HFFc6 (cell line): ENCODE measurements around the gene KIF3C. TPM values are rescaled to one million over a fixed set of nuclear protein-coding genes. Genes with fewer than 3 reads are reported as not detected.

ENCODE experiments used
- DNase-seq: peaks from one replicate; pipeline ENCODE4 v3.0.0-alpha.2; 2018
- H3K27ac Mint-ChIP-seq: 2 replicates; pipeline ENCODE4 v1.8.0; 2020; ENCODE audit warnings: mild to moderate bottlenecking, mixed read lengths
- H3K27me3 Mint-ChIP-seq: 2 replicates; pipeline ENCODE4 v1.8.0; 2021; ENCODE audit warnings: mild to moderate bottlenecking, moderate library complexity, mixed read lengths; ENCODE audit not compliant: insufficient read depth
- H3K36me3 Mint-ChIP-seq: 2 replicates; pipeline ENCODE4 v1.8.0; 2021; ENCODE audit warnings: low read depth, mixed read lengths
- H3K4me1 Mint-ChIP-seq: 2 replicates; pipeline ENCODE4 v1.8.0; 2020; ENCODE audit warnings: low read depth, mixed read lengths
- H3K4me3 Mint-ChIP-seq: 2 replicates; pipeline ENCODE4 v1.8.0; 2020; ENCODE audit warnings: mild to moderate bottlenecking, moderate library complexity, mixed read lengths
- H3K9me3 Mint-ChIP-seq: 2 replicates; pipeline ENCODE4 v1.8.0; 2020; ENCODE audit warnings: mild to moderate bottlenecking, mixed read lengths
- total RNA-seq, 6 experiments: library from RNA; stranded (reverse); fragmentation: NEBNext Ultra II Directional; extraction: Animal tissue kit (Norgen Biotek cat#: 25700); gene quantifications; 2 replicates in 1 of 6; 3 replicates in 5 of 6; pipeline ENCODE4 v1.2.3, GENCODE V29; 2021
- TF ChIP-seq, protein P1 (sequence below): fragments of 200-600 bp; sonication (generic); IDR thresholded peaks from 2 replicates; pipeline ENCODE4 v1.5.0; 2021; ENCODE audit warnings: antibody characterized with exemption, mild to moderate bottlenecking

KIF3C gene
- total RNA-seq, 6 experiments from 2014 or later: 18.0 to 21.1 (median 19.7) TPM

DNA sequence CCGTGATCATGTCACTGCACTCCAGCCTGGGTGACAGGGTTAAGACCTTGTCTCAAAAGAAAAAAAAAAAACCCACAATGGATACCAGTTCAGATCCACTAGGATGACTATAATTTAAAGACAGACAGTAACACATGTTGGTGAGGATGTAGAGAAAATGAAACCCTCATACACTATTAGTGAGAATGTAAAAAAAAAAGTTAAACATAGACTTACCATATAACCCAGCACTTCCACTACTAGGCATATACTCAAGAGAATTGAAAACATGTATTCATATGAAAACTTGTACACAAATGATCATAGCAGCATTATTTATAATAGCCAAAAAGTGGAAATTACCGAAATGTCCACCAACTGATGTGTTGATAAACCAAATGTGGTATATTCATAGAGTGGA lies 48.7 kb downstream of the KIF3C start:
- Mint-ChIP-seq H3K27me3 (no peaks in the 10 kb centered on the region; the same call in 1 of the 2 replicates), H3K27ac (no peak overlapping the region)

DNA sequence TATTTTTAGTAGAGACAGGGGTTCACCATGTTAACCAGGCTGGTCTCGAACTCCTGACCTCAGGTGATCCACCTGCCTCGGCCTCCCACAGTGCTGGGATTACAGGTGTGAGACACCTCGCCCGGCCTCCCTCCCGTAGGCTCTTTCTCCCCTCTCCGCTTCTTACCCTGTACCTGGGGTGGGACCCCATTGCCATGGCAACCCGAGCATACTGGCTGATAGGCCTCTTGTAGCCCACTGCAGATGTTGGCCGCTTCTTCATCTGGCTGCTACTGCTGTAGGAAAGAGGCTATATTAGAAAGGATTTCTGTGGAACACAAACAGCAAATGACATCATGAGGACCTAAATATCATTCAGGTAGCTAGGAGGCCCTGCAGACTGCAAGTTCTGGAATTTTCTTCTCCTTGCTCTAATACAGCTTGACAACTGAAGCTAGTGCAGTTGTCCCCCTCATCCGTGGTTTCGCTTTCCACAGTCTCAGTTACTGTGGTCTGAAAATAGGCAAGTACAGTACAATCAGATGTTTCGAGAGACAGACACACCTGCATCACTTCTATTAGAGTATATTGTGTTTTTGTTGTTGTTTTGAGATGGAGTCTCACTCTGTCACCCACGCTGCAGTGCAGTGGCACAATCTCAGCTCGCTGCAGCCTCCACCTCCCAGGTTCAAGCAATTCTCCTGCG lies 52.4 kb downstream of the KIF3C start:
- Mint-ChIP-seq H3K27me3 (no peaks in the 10 kb centered on the region; the same call in 1 of the 2 replicates), H3K4me1 (no peaks in the 10 kb centered on the region), H3K36me3 (peaks cover 14% of the 10 kb centered on the region), H3K4me3 (no peak overlapping the region), H3K9me3 (no peaks in the 10 kb centered on the region), H3K27ac (no peak overlapping the region)
- TF ChIP-seq, protein P1, sequence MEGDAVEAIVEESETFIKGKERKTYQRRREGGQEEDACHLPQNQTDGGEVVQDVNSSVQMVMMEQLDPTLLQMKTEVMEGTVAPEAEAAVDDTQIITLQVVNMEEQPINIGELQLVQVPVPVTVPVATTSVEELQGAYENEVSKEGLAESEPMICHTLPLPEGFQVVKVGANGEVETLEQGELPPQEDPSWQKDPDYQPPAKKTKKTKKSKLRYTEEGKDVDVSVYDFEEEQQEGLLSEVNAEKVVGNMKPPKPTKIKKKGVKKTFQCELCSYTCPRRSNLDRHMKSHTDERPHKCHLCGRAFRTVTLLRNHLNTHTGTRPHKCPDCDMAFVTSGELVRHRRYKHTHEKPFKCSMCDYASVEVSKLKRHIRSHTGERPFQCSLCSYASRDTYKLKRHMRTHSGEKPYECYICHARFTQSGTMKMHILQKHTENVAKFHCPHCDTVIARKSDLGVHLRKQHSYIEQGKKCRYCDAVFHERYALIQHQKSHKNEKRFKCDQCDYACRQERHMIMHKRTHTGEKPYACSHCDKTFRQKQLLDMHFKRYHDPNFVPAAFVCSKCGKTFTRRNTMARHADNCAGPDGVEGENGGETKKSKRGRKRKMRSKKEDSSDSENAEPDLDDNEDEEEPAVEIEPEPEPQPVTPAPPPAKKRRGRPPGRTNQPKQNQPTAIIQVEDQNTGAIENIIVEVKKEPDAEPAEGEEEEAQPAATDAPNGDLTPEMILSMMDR: no peak
- DNase-seq: no peak

More for the DNA sequence above, 48.7 kb downstream of the KIF3C start:
- no peak for DNase-seq
- TF ChIP-seq, protein P1: no peak
- Mint-ChIP-seq H3K4me1 (peaks cover 7% of the 10 kb centered on the region), H3K36me3 (peaks cover 2% of the 10 kb centered on the region; the same call in 1 of the 2 replicates), H3K9me3 (no peaks in the 10 kb centered on the region), H3K4me3 (no peak overlapping the region)

GRCh38 chr2:25928668-25929067 lies 53.6 kb downstream of the KIF3C start:
- Mint-ChIP-seq H3K27ac (no peak overlapping the region), H3K4me1 (no peaks in the 10 kb centered on the region), H3K27me3 (peaks cover 7% of the 10 kb centered on the region)

GRCh38 chr2:25926984-25927756 lies 55.1 kb downstream of the KIF3C start:
- TF ChIP-seq, protein P1: no peak
- H3K4me3 Mint-ChIP-seq: no peak overlapping the region
- DNase-seq: no peak
- peaks cover 14% of the 10 kb centered on the region for H3K36me3 Mint-ChIP-seq
- H3K27ac Mint-ChIP-seq: no peak overlapping the region
- no peaks in the 10 kb centered on the region for H3K4me1 Mint-ChIP-seq
- H3K27me3 Mint-ChIP-seq: peaks cover 7% of the 10 kb centered on the region
- no peaks in the 10 kb centered on the region for H3K9me3 Mint-ChIP-seq

More at GRCh38 chr2:25928668-25929067, 53.6 kb downstream of the KIF3C start:
- no peak for DNase-seq
- no peaks in the 10 kb centered on the region for H3K9me3 Mint-ChIP-seq
- peaks cover 14% of the 10 kb centered on the region for H3K36me3 Mint-ChIP-seq
- TF ChIP-seq, protein P1: no peak
- H3K4me3 Mint-ChIP-seq: no peak overlapping the region

GRCh38 chr2:25922501-25922900 lies 59.8 kb downstream of the KIF3C start:
- H3K27ac Mint-ChIP-seq: no peak overlapping the region
- TF ChIP-seq, protein P1: no peak
- H3K36me3 Mint-ChIP-seq: peaks cover 1% of the 10 kb centered on the region; the same call in 1 of the 2 replicates
- no peaks in the 10 kb centered on the region for H3K9me3 Mint-ChIP-seq
- no peak for DNase-seq
- peaks cover 7% of the 10 kb centered on the region for H3K27me3 Mint-ChIP-seq
- H3K4me3 Mint-ChIP-seq: no peak overlapping the region
- peaks cover 5% of the 10 kb centered on the region; the same call in 1 of the 2 replicates for H3K4me1 Mint-ChIP-seq
